ENCODE data around the gene PDE4D. TPM values are rescaled to one million over a fixed set of nuclear protein-coding genes. Genes with fewer than 3 reads are reported as not detected.

The PDE4D gene
- total and polyA plus RNA-seq, 10 of the 15 experiments (the other 5 are each of a cell fraction or from before 2014, with no cell fraction given), result 0.87 to 4.1 (median 2.2) TPM

- in situ Hi-C loops (cut with MboI), result no loop called here
- DNase-seq (ENCODE audit: low read depth, low spot score) (no peak), ATAC-seq (no peak), FAIRE-seq (no peak)
- no peaks in the 10 kb centered on the region for H3K4me1 ChIP-seq (ENCODE audit: control insufficient read depth, insufficient read depth, low read length)
- SMC1A ChIA-PET (ENCODE audit: uncharacterized antibody, unreplicated experiment), result no interaction called here
- H3K4me3 ChIP-seq, result no peak overlapping the region
- BruUV-seq (replicated peaks), result no TSS peak
- no peaks in the 10 kb centered on the region for H3K9me3 ChIP-seq (replicated peaks; ENCODE audit: control insufficient read depth, insufficient read depth, low read length)
- H3K36me3 ChIP-seq (ENCODE audit: control insufficient read depth in 2 of 2, insufficient read depth in 2 of 2, low read length in 1 of 2), result no peaks in the 10 kb centered on the region
- intact Hi-C loops (cut with micrococcal nuclease; ENCODE audit: unreplicated experiment), result no loop called here
- no peaks in the 10 kb centered on the region for H3K79me2 ChIP-seq (ENCODE audit: control insufficient read depth, insufficient read depth, low read length)
- 30% methylated on average over 3 of the region's 3 CpGs for WGBS (ENCODE audit: insufficient coverage, insufficient replicate concordance, low lambda C conversion rate, missing lambda C conversion rate)
- no peaks in the 10 kb centered on the region for H4K20me1 ChIP-seq (ENCODE audit: control insufficient read depth, insufficient read depth)
- no peaks in the 10 kb centered on the region for H3K27me3 ChIP-seq (replicated peaks in 1 of 2; ENCODE audit: control insufficient read depth in 2 of 2, insufficient read depth in 2 of 2, low read length in 1 of 2)
- no peak overlapping the region for H3K27ac ChIP-seq (ENCODE audit: control insufficient read depth, insufficient read depth)
- RAD21 ChIA-PET (ENCODE audit: unreplicated experiment), result no interaction called here
- no peak for TF ChIP-seq CBX5 (IDR thresholded peaks at IDR 0.05; ENCODE audit: low read depth)
- TF ChIP-seq MEF2A (IDR thresholded peaks at IDR 0.05; ENCODE audit: insufficient read depth, low read depth, low read length), result no peak
- no peak for TF ChIP-seq SUZ12 (IDR thresholded peaks at IDR 0.05; ENCODE audit: unreplicated experiment)
- no peak for TF ChIP-seq MLLT1 (IDR thresholded peaks at IDR 0.05)
- TF ChIP-seq, protein P1, sequence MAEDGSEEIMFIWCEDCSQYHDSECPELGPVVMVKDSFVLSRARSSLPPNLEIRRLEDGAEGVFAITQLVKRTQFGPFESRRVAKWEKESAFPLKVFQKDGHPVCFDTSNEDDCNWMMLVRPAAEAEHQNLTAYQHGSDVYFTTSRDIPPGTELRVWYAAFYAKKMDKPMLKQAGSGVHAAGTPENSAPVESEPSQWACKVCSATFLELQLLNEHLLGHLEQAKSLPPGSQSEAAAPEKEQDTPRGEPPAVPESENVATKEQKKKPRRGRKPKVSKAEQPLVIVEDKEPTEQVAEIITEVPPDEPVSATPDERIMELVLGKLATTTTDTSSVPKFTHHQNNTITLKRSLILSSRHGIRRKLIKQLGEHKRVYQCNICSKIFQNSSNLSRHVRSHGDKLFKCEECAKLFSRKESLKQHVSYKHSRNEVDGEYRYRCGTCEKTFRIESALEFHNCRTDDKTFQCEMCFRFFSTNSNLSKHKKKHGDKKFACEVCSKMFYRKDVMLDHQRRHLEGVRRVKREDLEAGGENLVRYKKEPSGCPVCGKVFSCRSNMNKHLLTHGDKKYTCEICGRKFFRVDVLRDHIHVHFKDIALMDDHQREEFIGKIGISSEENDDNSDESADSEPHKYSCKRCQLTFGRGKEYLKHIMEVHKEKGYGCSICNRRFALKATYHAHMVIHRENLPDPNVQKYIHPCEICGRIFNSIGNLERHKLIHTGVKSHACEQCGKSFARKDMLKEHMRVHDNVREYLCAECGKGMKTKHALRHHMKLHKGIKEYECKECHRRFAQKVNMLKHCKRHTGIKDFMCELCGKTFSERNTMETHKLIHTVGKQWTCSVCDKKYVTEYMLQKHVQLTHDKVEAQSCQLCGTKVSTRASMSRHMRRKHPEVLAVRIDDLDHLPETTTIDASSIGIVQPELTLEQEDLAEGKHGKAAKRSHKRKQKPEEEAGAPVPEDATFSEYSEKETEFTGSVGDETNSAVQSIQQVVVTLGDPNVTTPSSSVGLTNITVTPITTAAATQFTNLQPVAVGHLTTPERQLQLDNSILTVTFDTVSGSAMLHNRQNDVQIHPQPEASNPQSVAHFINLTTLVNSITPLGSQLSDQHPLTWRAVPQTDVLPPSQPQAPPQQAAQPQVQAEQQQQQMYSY (CRISPR knock-in tag; IDR thresholded peaks at IDR 0.05), result no peak
- no peak for TF ChIP-seq USF2 (IDR thresholded peaks at IDR 0.05; ENCODE audit: borderline replicate concordance, low read depth, low read length)
- no peak for TF ChIP-seq HDGF (IDR thresholded peaks at IDR 0.05)
- TF ChIP-seq POLR2AphosphoS5 (IDR thresholded peaks at IDR 0.05; ENCODE audit: low read length), result no peak
- no peak for TF ChIP-seq FOXK2 (IDR thresholded peaks at IDR 0.05)
- no peak for TF ChIP-seq SMAD1 (IDR thresholded peaks at IDR 0.05; ENCODE audit: low read depth, partially characterized antibody)
- TF ChIP-seq NRF1 (conservative IDR thresholded peaks at IDR 0.05; ENCODE audit: low read depth, low read length), result no peak
- no peak for TF ChIP-seq MTA2 (IDR thresholded peaks at IDR 0.05; ENCODE audit: low read depth)
- POLR2A ChIA-PET, result no interaction called here
- H3K9ac ChIP-seq (ENCODE audit: control insufficient read depth, insufficient read depth, low read length), result no peak overlapping the region
- CTCF ChIA-PET, result no interaction called here
- no peak overlapping the region for H3K4me2 ChIP-seq (ENCODE audit: control insufficient read depth, insufficient read depth)
- H2AFZ ChIP-seq (ENCODE audit: control insufficient read depth, low read depth, low read length), result no peak overlapping the region
These were observed 171.8 kb downstream of the PDE4D start for GRCh38 chr5:59721741-59722140.

Measured in GM12878 (cell line).